ENCODE data around the gene GSS. TPM values are rescaled to one million over a fixed set of nuclear protein-coding genes. Genes with fewer than 3 reads are reported as not detected.
"Not testable (repeated sequence)": the region's sequence is repeated elsewhere in the genome, so short reads cannot be mapped to it uniquely, and the experiment has no call there.

The GSS gene
- total RNA-seq, 2 experiments from 2014 or later = 84.3 to 86.0 TPM

DNA sequence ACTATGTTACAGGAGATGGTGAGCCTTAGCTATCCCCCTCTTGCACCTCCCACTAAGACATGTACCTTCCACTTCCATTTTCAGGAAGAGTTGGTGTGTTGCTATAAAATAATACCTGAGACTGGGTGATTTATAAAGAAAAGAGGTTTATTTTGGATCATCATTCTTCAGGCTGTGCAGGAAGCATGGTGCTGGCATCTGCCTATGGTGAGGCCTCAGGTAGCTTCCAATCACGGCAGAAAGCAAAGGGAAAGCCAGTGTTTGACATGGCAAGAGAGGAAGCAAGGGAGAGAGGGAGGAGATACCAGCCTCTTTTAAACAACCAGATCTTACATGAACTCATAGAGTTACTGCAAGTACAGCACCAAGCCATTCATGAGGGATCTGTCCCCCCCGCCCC is 32.2 kb downstream of the GSS start:
- H3K36me3 Mint-ChIP-seq (ENCODE audit: low read depth) = peaks cover 22% of the 10 kb centered on the region
- no peak overlapping the region for H3K4me3 Mint-ChIP-seq
- CTCF ChIA-PET = no interaction called here
- no peaks in the 10 kb centered on the region for H3K27me3 Mint-ChIP-seq (ENCODE audit: low read depth)
- no peaks in the 10 kb centered on the region for H3K9me3 Mint-ChIP-seq
- H3K4me1 Mint-ChIP-seq (ENCODE audit: low read depth) = peaks cover 23% of the 10 kb centered on the region
- DNase-seq = no peak
- H3K27ac Mint-ChIP-seq = no peak overlapping the region
- intact Hi-C loops (cut with micrococcal nuclease) = no loop called here

DNA sequence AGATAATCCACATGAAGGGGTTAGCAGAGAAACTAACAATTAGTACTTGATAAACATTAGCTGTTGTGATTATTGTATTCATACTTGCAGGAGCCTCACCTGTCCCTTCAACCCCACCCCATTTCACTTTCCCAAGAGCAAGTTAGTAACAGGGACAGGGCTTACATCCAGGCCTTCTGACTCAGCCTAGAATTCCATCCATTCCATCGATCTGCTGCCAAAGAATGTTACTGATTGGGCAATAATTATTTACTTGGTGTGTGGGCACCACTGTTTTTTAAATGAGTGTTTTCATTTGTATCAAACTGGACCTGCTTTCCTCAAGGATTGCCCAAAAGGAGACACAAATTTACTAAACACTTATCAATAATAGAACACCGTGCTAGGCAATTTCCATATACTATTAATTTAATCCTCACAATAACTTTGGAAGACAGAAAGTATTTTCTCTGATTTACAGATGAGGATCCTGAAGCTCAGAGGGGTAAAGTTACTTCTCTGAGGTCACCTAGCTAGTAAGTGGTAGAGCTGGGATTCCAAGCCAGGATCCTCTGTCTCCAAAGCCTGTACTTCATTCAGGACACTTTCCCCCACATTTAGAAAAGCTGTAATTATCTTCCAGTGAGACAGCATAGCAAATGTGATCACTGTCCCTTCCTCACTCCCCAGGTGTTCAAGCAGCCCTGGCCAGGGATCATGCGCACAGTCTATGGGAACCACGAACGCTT is 32.8 kb downstream of the GSS start:
- no peaks in the 10 kb centered on the region for H3K27me3 Mint-ChIP-seq (ENCODE audit: low read depth)
- intact Hi-C loops (cut with micrococcal nuclease) = no loop called here
- DNase-seq = no peak
- H3K4me3 Mint-ChIP-seq = no peak overlapping the region
- H3K27ac Mint-ChIP-seq = no peak overlapping the region
- H3K36me3 Mint-ChIP-seq (ENCODE audit: low read depth) = peaks cover 25% of the 10 kb centered on the region
- CTCF ChIA-PET = no interaction called here
- peaks cover 29% of the 10 kb centered on the region for H3K4me1 Mint-ChIP-seq (ENCODE audit: low read depth)
- no peaks in the 10 kb centered on the region for H3K9me3 Mint-ChIP-seq

DNA sequence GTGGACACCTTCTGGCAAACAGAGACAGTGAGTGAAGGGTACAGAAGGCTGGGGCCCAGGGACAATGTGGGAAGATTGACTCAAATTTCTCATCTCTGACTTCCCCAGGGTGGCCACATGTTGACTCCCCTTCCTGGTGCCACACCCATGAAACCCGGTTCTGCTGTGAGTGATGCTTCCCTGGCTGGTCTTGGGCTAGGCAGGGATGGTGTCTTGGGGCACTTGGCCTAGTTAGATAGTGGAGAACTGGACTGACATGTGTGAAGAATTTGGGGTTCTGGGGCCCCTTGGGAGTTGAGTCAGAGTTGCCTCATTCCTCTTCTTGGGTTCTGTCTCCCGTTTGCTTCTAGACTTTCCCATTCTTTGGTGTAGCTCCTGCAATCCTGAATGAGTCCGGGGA is 34.2 kb downstream of the GSS start:
- Mint-ChIP-seq H3K4me3 (no peak overlapping the region), H3K36me3 (ENCODE audit: low read depth) (peaks cover 24% of the 10 kb centered on the region), H3K9me3 (no peaks in the 10 kb centered on the region), H3K27ac (no peak overlapping the region), H3K4me1 (ENCODE audit: low read depth) (peaks cover 36% of the 10 kb centered on the region), H3K27me3 (ENCODE audit: low read depth) (no peaks in the 10 kb centered on the region)
- DNase-seq = peak; percentile 24
- CTCF ChIA-PET = no interaction called here
- intact Hi-C loops (cut with micrococcal nuclease) = no loop called here

DNA sequence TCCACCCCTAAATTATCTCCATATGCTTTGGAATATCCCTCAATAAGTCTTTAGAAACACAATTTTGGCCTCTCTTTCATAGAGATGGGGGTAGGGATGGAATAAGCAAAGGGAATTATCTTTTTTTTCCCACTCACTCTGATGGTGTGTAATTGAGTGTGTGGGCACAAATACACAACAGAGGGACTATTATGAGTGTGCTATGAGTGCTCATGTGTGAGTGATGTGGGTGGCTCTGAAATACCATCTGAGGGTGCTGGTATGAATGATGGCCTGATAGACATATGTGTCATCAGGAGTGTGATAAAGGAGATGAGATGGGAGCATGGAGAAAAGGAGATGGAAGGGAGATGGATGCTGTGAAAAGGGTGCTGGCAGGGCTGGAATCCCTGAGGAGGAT is 35.6 kb downstream of the GSS start:
- intact Hi-C loops (cut with micrococcal nuclease) = no loop called here
- Mint-ChIP-seq H3K27ac (no peak overlapping the region), H3K36me3 (ENCODE audit: low read depth) (peaks cover 22% of the 10 kb centered on the region), H3K4me3 (no peak overlapping the region), H3K27me3 (ENCODE audit: low read depth) (no peaks in the 10 kb centered on the region), H3K9me3 (no peaks in the 10 kb centered on the region), H3K4me1 (ENCODE audit: low read depth) (peaks cover 34% of the 10 kb centered on the region)
- CTCF ChIA-PET = interaction anchor here (1.3 kb wide), 1 partner anchor 45 kb away, joined by 6 read pairs; no protein-coding TSS in a partner anchor
- no peak for DNase-seq

DNA sequence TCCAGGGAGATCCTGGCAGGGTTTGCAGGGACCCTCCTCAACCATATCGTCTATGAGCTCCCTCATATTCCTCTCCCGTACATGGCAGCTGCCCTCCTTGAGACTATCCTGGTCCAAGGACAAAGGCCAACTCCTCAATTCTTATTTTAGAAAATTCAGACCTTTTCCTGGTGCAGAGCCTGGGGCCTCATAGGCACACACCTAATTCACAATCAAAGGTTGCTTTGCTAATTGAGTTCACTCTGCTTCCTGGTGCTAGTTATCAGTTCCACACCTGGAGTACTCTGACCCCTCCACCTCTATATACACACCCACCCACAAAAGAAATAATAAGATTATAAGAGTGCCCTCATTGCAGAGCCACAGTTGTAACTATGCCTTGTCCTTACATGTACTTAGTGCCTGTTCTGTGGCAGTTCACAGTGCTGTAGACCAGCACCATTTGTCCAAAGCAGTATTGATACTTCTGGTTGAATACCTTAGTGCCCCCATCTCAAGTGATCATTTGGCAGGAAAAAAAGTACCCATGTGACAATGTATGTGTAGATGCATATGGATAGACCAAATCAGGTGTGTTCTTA is 38.7 kb downstream of the GSS start:
- no peak overlapping the region for H3K4me3 Mint-ChIP-seq
- no peak overlapping the region for H3K27ac Mint-ChIP-seq
- no peaks in the 10 kb centered on the region for H3K9me3 Mint-ChIP-seq
- peaks cover 34% of the 10 kb centered on the region for H3K4me1 Mint-ChIP-seq (ENCODE audit: low read depth)
- H3K27me3 Mint-ChIP-seq (ENCODE audit: low read depth) = no peaks in the 10 kb centered on the region
- DNase-seq = no peak
- CTCF ChIA-PET = no interaction called here
- H3K36me3 Mint-ChIP-seq (ENCODE audit: low read depth) = peaks cover 21% of the 10 kb centered on the region
- intact Hi-C loops (cut with micrococcal nuclease) = no loop called here

DNA sequence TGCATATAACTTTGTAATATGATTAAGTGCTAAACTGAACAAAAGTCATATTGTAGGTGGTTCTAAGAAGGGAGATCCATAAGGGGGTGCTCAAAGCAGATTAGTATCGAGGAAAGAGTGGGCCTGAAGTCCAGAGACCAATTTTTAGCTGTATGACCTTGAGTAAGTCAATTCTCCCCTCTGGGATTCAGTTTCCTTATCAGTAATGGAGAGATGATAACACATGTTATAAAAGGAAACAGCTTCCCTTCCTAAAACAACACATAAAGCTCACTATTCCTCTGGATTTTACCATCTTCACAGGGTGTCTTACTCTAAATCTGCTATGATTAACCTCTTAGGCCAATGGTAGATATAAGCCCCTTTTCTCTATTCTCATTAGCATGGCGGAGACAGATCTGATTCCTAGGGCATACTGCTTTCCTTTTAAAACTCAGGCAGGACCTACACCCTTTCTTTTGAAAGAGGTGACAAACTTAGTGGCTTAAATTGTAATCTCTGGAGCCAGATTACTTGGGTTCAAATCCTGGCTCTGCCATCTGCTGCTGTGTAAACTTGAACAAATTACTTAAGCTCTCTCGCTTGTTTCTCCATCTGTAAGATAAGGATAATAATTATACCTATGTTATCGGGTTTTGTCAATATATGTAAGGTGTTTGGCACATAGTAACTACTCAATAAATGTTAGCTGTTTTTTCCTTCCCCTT is 39.7 kb downstream of the GSS start:
- Mint-ChIP-seq H3K4me3 (no peak overlapping the region), H3K4me1 (ENCODE audit: low read depth) (peaks cover 29% of the 10 kb centered on the region), H3K36me3 (ENCODE audit: low read depth) (peaks cover 17% of the 10 kb centered on the region), H3K9me3 (no peaks in the 10 kb centered on the region), H3K27ac (no peak overlapping the region), H3K27me3 (ENCODE audit: low read depth) (no peaks in the 10 kb centered on the region)
- CTCF ChIA-PET = no interaction called here
- intact Hi-C loops (cut with micrococcal nuclease) = no loop called here
- no peak for DNase-seq

DNA sequence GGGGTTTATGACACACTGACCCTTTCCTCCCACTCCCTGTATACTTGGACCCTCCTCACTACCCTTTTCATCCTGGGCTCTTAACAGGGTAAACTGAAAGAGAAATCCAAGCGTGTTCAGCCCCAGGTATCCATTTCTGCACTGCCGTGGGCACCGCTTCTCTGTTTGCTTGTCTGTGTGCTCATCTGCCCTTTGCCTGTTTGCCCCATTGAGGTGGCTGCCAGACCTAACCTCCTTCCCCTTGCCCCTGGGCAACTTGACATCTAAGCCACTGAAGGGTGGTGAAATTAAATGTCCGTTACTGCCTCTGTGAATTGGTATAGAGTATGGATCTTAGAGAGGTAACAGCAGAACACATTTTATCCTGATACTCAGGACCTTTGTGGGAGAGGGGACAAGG is 40.5 kb downstream of the GSS start:
- Mint-ChIP-seq H3K36me3 (ENCODE audit: low read depth) (peaks cover 9% of the 10 kb centered on the region), H3K4me3 (no peak overlapping the region), H3K27ac (no peak overlapping the region), H3K4me1 (ENCODE audit: low read depth) (peaks cover 26% of the 10 kb centered on the region), H3K9me3 (no peaks in the 10 kb centered on the region), H3K27me3 (ENCODE audit: low read depth) (no peaks in the 10 kb centered on the region)
- no peak for DNase-seq
- CTCF ChIA-PET = no interaction called here
- intact Hi-C loops (cut with micrococcal nuclease) = no loop called here

DNA sequence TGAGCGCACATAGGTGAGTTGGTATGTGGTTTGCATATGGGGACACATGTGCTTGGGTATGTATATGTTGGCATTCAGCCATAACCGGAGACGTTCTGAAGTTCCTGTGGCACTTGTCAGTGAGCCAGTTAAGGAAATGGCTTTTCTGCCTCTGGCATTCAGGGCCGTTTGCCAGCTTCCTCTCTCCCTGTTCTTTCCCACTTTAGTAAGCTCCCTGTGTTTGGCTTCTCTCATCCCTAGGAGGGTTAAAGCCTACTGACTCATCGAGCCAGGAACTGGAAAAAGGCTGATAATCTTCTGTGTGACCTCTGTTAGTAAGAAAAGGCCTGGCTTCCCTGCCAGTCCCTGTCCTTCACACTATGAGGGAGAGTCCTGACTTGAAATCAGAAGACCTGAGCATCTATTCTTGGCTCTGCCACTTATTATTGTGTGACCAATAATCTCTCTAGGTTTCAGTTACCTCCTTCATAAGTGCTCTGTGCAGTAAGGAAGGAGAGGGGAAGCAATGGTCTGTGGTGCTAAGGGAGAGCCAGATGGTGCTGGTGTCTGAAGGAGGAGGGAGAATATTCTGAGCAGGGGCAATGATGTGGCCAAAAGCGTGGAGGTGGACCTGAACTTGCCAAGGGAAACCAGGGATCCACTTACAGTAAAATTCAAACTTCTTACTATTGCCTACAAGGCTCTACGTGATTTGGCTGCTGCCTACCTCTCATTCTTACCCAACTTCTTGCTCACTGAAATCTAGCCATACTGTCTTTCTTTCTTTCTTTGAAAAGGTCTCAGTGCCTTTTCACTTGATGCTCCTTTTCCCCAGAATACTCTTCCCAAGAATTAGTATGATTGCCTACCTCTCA is 47.8 kb downstream of the GSS start:
- CTCF ChIA-PET = interaction anchor here (0.6 kb wide), 1 partner anchor 32 kb away, joined by 3 read pairs; no protein-coding TSS in a partner anchor
- no peak overlapping the region for H3K27ac Mint-ChIP-seq
- DNase-seq = no peak

DNA sequence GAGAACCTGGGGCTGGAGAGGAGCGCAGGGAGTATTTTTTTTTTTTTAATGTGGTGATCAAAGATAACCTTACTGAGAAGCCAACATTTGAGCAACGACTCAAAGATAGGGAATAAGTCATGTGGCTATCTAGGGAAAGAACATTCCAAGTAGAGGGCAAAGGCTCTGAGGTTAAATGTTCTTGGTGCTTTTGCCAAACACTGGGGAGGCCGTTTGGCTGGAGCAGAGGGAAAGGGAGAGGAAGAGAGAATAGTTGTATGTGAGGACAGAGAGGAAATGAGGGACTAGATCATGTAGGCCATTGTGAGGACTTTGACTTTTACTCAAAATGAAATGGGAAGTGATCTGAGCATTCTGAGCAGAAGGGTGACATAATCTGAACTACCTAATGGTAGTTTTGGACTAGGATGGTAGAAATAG is 51.4 kb downstream of the GSS start:
- peaks cover 12% of the 10 kb centered on the region for H3K36me3 Mint-ChIP-seq (ENCODE audit: low read depth)
- H3K9me3 Mint-ChIP-seq = no peaks in the 10 kb centered on the region
- H3K27ac Mint-ChIP-seq = no peak overlapping the region
- peaks cover 15% of the 10 kb centered on the region for H3K4me1 Mint-ChIP-seq (ENCODE audit: low read depth)
- intact Hi-C loops (cut with micrococcal nuclease) = no loop called here
- H3K4me3 Mint-ChIP-seq = no peak overlapping the region
- DNase-seq = no peak
- CTCF ChIA-PET = interaction anchor here (0.6 to 1.3 kb wide), 3 partner anchors 30 to 97 kb away, joined by 3 to 4 read pairs (median 3); no protein-coding TSS in a partner anchor
- no peaks in the 10 kb centered on the region for H3K27me3 Mint-ChIP-seq (ENCODE audit: low read depth)

More for the DNA sequence above, 47.8 kb downstream of the GSS start:
- Mint-ChIP-seq H3K27me3 (ENCODE audit: low read depth) (no peaks in the 10 kb centered on the region), H3K4me3 (no peak overlapping the region), H3K9me3 (no peaks in the 10 kb centered on the region), H3K36me3 (ENCODE audit: low read depth) (peaks cover 6% of the 10 kb centered on the region), H3K4me1 (ENCODE audit: low read depth) (peaks cover 15% of the 10 kb centered on the region)
- intact Hi-C loops (cut with micrococcal nuclease) = no loop called here

DNA sequence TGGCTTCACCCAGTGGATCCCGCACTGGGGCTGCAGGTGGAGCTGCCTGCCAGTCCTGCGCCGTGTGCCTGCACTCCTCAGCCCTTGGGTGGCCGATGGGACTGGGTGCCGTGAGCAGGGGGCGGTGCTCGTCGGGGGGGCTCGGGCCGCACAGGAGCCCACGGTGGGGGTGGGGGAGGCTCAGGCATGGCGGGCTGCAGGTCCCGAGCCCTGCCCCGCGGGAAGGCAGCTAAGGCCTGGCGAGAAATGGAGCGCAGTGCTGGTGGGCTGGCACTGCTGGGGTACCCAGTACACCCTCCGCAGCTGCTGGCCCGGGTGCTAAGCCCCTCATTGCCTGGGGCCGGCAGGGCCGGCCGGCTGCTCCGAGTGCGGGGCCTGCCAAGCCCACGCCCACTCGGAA is 56.9 kb downstream of the GSS start:
- intact Hi-C loops (cut with micrococcal nuclease); H3K9me3 Mint-ChIP-seq; DNase-seq; H3K27ac Mint-ChIP-seq; H3K27me3 Mint-ChIP-seq (ENCODE audit: low read depth); H3K4me1 Mint-ChIP-seq (ENCODE audit: low read depth); CTCF ChIA-PET; H3K4me3 Mint-ChIP-seq: not testable (repeated sequence)
- peaks cover 15% of the 10 kb centered on the region for H3K36me3 Mint-ChIP-seq (ENCODE audit: low read depth)

DNA sequence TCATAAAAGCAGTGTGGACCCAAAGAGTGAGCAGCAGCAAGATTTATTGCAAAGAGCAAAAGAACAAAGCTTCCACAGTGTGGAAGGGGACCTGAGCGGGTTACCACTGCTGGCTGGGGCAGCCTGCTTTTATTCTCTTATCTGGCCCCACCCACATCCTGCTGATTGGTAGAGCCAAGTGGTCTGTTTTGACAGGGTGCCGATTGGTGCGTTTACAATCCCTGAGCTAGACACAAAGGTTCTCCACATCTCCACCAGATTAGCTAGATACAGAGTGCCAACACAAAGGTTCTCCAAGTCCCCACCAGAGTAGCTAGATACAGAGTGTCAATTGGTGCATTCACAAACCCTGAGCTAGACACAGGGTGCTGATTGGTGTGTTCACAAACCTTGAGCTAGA is 57.5 kb downstream of the GSS start:
- H3K36me3 Mint-ChIP-seq (ENCODE audit: low read depth) = peaks cover 10% of the 10 kb centered on the region
- H3K9me3 Mint-ChIP-seq; H3K4me3 Mint-ChIP-seq; H3K27me3 Mint-ChIP-seq (ENCODE audit: low read depth); H3K27ac Mint-ChIP-seq; CTCF ChIA-PET; H3K4me1 Mint-ChIP-seq (ENCODE audit: low read depth); intact Hi-C loops (cut with micrococcal nuclease); DNase-seq: not testable (repeated sequence)

DNA sequence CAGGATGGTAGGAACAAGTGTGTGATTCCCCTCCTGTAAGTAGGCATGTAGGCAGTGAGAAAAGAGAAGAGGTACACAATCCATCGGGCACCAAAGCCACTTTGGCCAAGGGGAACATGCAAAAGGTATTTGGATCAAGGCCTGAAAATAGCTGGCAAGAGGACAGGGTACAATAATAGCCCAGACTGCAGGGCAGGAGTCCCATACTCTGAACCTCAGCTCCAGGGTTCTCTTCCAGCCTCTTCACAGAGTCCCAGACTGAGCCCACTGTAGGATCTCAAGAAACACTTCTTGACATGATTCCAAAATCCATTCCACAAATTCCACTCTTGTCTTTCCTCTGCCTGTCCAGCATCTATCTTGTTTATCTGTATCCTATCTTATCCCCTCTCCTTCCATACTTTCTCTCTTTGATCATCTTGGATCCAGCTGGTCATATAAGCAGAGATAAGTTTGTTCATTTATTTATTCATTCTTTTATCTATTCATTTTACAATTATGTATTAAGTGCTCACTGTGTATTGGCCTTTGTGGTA is 59.5 kb downstream of the GSS start:
- peaks cover 27% of the 10 kb centered on the region for H3K4me1 Mint-ChIP-seq (ENCODE audit: low read depth)
- no peaks in the 10 kb centered on the region for H3K9me3 Mint-ChIP-seq
- H3K4me3 Mint-ChIP-seq = no peak overlapping the region
- H3K27ac Mint-ChIP-seq = no peak overlapping the region
- DNase-seq = no peak
- intact Hi-C loops (cut with micrococcal nuclease) = no loop called here
- CTCF ChIA-PET = no interaction called here
- no peaks in the 10 kb centered on the region for H3K27me3 Mint-ChIP-seq (ENCODE audit: low read depth)
- peaks cover 9% of the 10 kb centered on the region for H3K36me3 Mint-ChIP-seq (ENCODE audit: low read depth)
